ENCODE data around the gene D2HGDH. TPM values are rescaled to one million over a fixed set of nuclear protein-coding genes. Genes with fewer than 3 reads are reported as not detected.

D2HGDH gene
- total RNA-seq, 4 donors from 2014 or later: 16.9 to 33.4 (median 23.6) TPM

DNA sequence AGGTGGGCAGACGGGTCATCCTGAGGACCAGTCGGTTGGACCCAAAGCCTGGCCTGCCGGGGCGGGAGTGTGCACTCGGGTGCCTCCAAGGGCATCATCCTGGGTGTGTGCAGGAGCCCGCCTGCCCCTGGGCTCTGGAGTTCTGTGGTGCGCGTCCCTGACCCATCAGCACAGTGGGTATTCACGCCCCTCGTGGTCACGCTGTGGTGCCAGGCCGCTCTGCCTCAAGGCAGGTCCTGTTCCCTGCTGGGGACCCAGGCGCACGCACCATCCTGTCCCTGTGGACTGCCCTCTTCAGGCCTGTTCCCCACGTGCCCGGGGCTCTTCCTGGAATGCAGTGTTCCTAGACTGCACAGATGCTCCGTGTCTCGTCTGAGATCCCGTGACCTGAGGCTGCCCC lies 14.3 kb upstream of the D2HGDH start:
- TF ChIP-seq CTCF (IDR thresholded peaks at IDR 0.05): no peak
- no peak for TF ChIP-seq POLR2A (IDR thresholded peaks at IDR 0.05)
- no peak overlapping the region for H3K4me3 ChIP-seq
- intact Hi-C loops (cut with DNase I): no loop called here
- H3K9me3 ChIP-seq: no peaks in the 10 kb centered on the region
- H3K27me3 ChIP-seq: no peaks in the 10 kb centered on the region
- WGBS, 2 donors: no CpG with 5 or more reads among the region's 19 CpGs
- H3K27ac ChIP-seq: no peak overlapping the region
- no peak for DNase-seq
- H3K4me1 ChIP-seq: no peaks in the 10 kb centered on the region
- peaks cover 13 to 97% (median 13%) of the 10 kb centered on the region in 3 donors for H3K36me3 ChIP-seq

DNA sequence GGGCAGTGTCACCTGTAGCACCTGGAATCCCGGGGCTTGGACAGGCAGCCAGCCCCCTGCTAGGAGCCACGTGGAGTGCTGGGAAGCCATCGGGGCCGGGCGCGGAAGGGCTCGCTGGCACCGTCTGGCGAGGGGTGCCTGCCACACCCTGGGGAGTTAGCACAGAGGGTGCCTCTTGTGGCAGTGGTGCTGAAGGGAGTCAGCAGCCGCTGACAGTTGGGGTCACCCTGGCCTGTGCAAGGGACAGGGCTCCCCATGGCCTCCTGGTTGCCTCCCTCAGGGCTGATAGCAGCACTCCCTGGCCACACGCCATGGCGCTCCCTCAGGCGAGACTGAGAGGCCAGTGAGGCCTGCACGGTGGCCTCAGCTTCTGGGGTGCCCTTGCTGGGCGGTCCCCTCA lies 13.9 kb upstream of the D2HGDH start:
- H3K4me3 ChIP-seq: no peak overlapping the region
- no peaks in the 10 kb centered on the region for H3K9me3 ChIP-seq
- intact Hi-C loops (cut with DNase I): no loop called here
- H3K27ac ChIP-seq: no peak overlapping the region
- DNase-seq: no peak
- H3K36me3 ChIP-seq: peaks cover 13 to 97% (median 13%) of the 10 kb centered on the region in 3 donors
- H3K4me1 ChIP-seq: no peaks in the 10 kb centered on the region
- no peak for TF ChIP-seq CTCF (IDR thresholded peaks at IDR 0.05)
- no peak for TF ChIP-seq POLR2A (IDR thresholded peaks at IDR 0.05)
- no peaks in the 10 kb centered on the region for H3K27me3 ChIP-seq
- 91% methylated on average over 4 of the region's 15 CpGs; no CpG with 5 or more reads in 1 of the 2 donors for WGBS, 2 donors

DNA sequence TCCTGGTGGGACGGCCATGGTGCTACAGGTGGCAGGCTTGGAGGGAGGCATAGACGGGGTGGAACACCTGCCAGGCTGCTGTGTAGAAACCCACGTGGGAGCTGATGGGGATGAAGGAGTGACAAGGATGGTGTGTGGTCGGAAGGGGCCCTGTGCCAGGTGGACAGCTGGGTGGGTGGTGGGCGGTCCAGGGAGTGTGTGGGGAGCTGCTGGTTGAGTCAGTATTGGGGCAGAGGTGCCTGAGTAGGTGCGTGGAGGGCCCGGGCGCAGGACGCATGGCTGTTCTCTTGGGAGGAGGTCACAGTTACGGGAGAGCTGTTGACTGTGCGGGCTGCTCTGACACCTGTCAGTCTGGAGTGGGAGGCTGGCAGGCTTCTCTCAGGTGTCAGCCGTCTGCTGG lies 12.6 kb upstream of the D2HGDH start:
- Histone ChIP-seq H3K27ac (no peak overlapping the region), H3K4me3 (no peak overlapping the region), H3K36me3 (peaks cover 13 to 97% (median 13%) of the 10 kb centered on the region in 3 donors), H3K9me3 (no peaks in the 10 kb centered on the region), H3K4me1 (no peaks in the 10 kb centered on the region), H3K27me3 (no peaks in the 10 kb centered on the region)
- TF ChIP-seq CTCF (IDR thresholded peaks at IDR 0.05): no peak
- no peak for TF ChIP-seq POLR2A (IDR thresholded peaks at IDR 0.05)
- WGBS, 2 donors: 91 to 93% methylated on average over 9 to 12 of the region's 12 CpGs
- no peak for DNase-seq
- intact Hi-C loops (cut with DNase I): no loop called here

DNA sequence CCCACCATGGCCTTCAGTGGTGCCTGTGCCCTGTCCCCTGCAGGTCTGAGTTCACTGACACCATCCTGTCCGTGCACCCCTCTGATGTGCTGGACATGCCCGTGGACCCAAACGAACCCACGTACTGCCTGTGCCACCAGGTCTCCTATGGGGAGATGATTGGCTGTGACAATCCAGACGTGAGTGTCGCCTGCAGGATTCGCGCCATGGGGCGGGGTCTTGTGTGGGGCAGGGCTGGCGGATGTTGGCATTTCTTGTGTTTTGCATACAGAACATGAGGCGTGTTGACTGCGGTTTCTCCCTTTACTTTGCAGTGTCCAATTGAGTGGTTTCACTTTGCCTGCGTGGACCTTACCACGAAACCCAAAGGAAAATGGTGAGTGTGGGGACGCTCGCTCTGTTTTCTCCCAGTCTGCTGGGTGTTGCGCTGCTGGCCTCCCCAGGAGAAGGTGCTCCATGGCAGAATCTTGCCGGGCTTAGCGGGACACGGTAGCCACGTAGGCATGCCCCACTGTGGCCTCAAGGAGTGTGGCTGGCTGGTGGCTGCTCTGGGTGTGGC lies 11.5 kb upstream of the D2HGDH start:
- peaks cover 13 to 94% (median 13%) of the 10 kb centered on the region in 3 donors for H3K36me3 ChIP-seq
- H3K4me3 ChIP-seq: no peak overlapping the region
- no peaks in the 10 kb centered on the region for H3K27me3 ChIP-seq
- 93 to 97% methylated on average over 6 to 17 of the region's 21 CpGs for WGBS, 2 donors
- H3K4me1 ChIP-seq: no peaks in the 10 kb centered on the region
- H3K9me3 ChIP-seq: no peaks in the 10 kb centered on the region
- no peak for DNase-seq
- H3K27ac ChIP-seq: no peak overlapping the region
- TF ChIP-seq POLR2A (IDR thresholded peaks at IDR 0.05) (no peak), CTCF (IDR thresholded peaks at IDR 0.05) (no peak)
- intact Hi-C loops (cut with DNase I): no loop called here

DNA sequence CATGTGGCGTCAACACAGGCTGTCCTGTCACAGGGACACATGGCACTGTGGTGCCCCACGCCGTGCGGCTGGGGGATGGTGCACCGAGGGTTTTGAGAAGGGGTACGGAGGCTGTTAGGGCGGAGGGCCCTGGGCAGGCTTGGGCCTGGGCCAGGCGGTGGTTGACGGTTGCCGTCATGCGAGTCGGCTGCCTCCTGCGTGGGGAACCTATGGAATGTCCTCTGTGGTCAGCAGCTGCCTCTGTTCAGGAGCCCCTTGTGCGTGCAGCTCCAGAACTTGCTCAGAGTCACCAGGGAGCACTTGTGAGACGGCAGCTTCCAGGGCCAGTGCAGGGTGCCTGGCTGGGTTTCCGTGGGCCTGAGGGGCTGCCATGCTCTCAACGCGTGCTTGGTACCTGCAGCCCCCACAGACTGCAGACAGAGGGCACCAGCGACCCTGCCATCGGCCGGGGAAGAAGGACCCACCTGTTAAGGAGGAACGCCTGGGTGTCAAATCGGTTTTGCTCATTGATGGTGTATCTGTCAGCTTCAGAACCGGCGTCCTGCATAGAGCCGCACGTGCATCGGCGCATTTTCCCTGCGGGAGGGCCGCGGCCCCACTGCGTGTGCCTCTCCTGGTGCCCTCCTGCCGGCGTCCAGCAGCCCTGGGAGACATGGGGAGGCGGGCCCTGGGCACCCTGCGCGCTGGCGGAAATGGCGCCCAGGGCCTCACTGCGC lies 10.0 kb upstream of the D2HGDH start:
- no peaks in the 10 kb centered on the region for H3K27me3 ChIP-seq
- intact Hi-C loops (cut with DNase I): no loop called here
- H3K36me3 ChIP-seq: peaks cover 13 to 86% (median 13%) of the 10 kb centered on the region in 3 donors
- no peaks in the 10 kb centered on the region for H3K9me3 ChIP-seq
- WGBS, 2 donors: 91 to 100% methylated on average over 1 to 7 of the region's 41 CpGs
- TF ChIP-seq CTCF (IDR thresholded peaks at IDR 0.05): peak in 1 of 6 experiments; percentile 9
- TF ChIP-seq POLR2A (IDR thresholded peaks at IDR 0.05): no peak
- no peak overlapping the region for H3K4me3 ChIP-seq
- no peak overlapping the region for H3K27ac ChIP-seq
- no peak for DNase-seq
- H3K4me1 ChIP-seq: no peaks in the 10 kb centered on the region
